ENCODE results near the gene PEMT. TPM values are rescaled to one million over a fixed set of nuclear protein-coding genes. Genes with fewer than 3 reads are reported as not detected.
A peak's percentile ranks its signal among the peaks of the same experiment; 100 is the strongest.
"Not testable (repeated sequence)": the region's sequence is repeated elsewhere in the genome, so short reads cannot be mapped to it uniquely, and the experiment has no call there.

Gene PEMT
- total RNA-seq (10 to 100 TPM; 18.7 to 59.1 TPM), polyA plus RNA-seq (10 to 100 TPM; 32.7 to 36.1 TPM)
- long read RNA-seq, donor 1, transcript PEMT-201 (7 exons, 1,013 nt): major isoform, 12 of 19 reads
- long read RNA-seq, donor 1, partial matches to known transcripts: 5 of 19 reads
- long read RNA-seq, donor 1, other reads (novel, unspliced or antisense): 0 of 19 reads
- long read RNA-seq, donor 2, transcript PEMT-201 (7 exons, 1,013 nt): major isoform, 6 of 8 reads
- long read RNA-seq, donor 2, partial matches to known transcripts: 0 of 8 reads
- long read RNA-seq, donor 2, other reads (novel, unspliced or antisense): 0 of 8 reads
- long read RNA-seq, donor 3, transcript PEMT-201 (7 exons, 1,013 nt): major isoform, 8 of 15 reads
- long read RNA-seq, donor 3, transcript PEMT-213 (2 exons, 383 nt): minor isoform, 7 of 15 reads
- long read RNA-seq, donor 3, partial matches to known transcripts: 0 of 15 reads
- long read RNA-seq, donor 3, other reads (novel, unspliced or antisense): 0 of 15 reads
- long read RNA-seq, donor 4, transcript PEMT-201 (7 exons, 1,013 nt): major isoform, 5 of 8 reads
- long read RNA-seq, donor 4, partial matches to known transcripts: 0 of 8 reads
- long read RNA-seq, donor 4, other reads (novel, unspliced or antisense): 0 of 8 reads
- long read RNA-seq, donor 5, transcript PEMT-201 (7 exons, 1,013 nt): major isoform, 24 of 33 reads
- long read RNA-seq, donor 5, partial matches to known transcripts: 5 of 33 reads
- long read RNA-seq, donor 5, other reads (novel, unspliced or antisense): 0 of 33 reads

GRCh38 chr17:17591355-17592298, at the start of gene PEMT:
PEMT (minus strand) TSS chr17:17591708; CDS start chr17:17591626, 82 bp downstream.
- TF ChIP-seq CTCF (IDR thresholded peaks at IDR 0.05; ENCODE audit: control extremely low read depth, extremely low read depth): no peak
- H3K4me3 ChIP-seq: peak within 1 kb of the TSS; percentile 63
- peak within 1 kb of the TSS; percentile 79 to 91 for H3K9ac ChIP-seq (ENCODE audit: insufficient read depth in 1 of 2, low read length in 2 of 2)
- H3K4me1 ChIP-seq (ENCODE audit: control insufficient read depth in 5 of 5, insufficient read depth in 5 of 5, low read length in 5 of 5): peaks cover 6 to 33% (median 15%) of the 10 kb centered on the region in 5 donors
- 0 to 1% methylated on average over 86 of the region's 86 CpGs for WGBS, 2 donors
- ATAC-seq (ENCODE audit: insufficient read depth, low FRiP score) (peak; percentile 95), DNase-seq (peak; percentile 98 to 99 (median 99))
- H3K9me3 ChIP-seq (ENCODE audit: control insufficient read depth in 4 of 4, insufficient read depth in 3 of 4, low read length in 3 of 4): no peaks in the 10 kb centered on the region
- peak within 1 kb of the TSS; percentile 89 to 94 for H3K27ac ChIP-seq (ENCODE audit: low read depth in 1 of 2, low read length in 1 of 2)
- H3K36me3 ChIP-seq (ENCODE audit: control insufficient read depth in 4 of 4, insufficient read depth in 4 of 4, low read length in 4 of 4): no peaks in the 10 kb centered on the region
- H3K27me3 ChIP-seq (ENCODE audit: control insufficient read depth in 3 of 3, insufficient read depth in 3 of 3, low read length in 2 of 3): no peaks in the 10 kb centered on the region

GRCh38 chr17:17639661-17640270, 48.3 kb upstream of the PEMT start:
- H3K9ac ChIP-seq (ENCODE audit: insufficient read depth in 1 of 2, low read length in 2 of 2); H3K9me3 ChIP-seq (ENCODE audit: control insufficient read depth in 4 of 4, insufficient read depth in 3 of 4, low read length in 3 of 4); ATAC-seq (ENCODE audit: insufficient read depth, low FRiP score); H3K36me3 ChIP-seq (ENCODE audit: control insufficient read depth in 4 of 4, insufficient read depth in 4 of 4, low read length in 4 of 4); H3K4me3 ChIP-seq; H3K27ac ChIP-seq (ENCODE audit: low read depth in 1 of 2, low read length in 1 of 2); H3K27me3 ChIP-seq (ENCODE audit: control insufficient read depth in 3 of 3, insufficient read depth in 3 of 3, low read length in 2 of 3): not testable (repeated sequence)
- DNase-seq: peak; percentile 70 to 83 (median 71)
- peaks cover 0 to 19% (median 4%) of the 10 kb centered on the region in 5 donors for H3K4me1 ChIP-seq (ENCODE audit: control insufficient read depth in 5 of 5, insufficient read depth in 5 of 5, low read length in 5 of 5)
- 49 to 56% methylated on average over 9 of the region's 9 CpGs for WGBS, 2 donors

GRCh38 chr17:17638467-17638866, 47.0 kb upstream of the PEMT start:
- ATAC-seq (ENCODE audit: insufficient read depth, low FRiP score) (no peak), DNase-seq (no peak)
- no peak overlapping the region for H3K27ac ChIP-seq (ENCODE audit: low read depth in 1 of 2, low read length in 1 of 2)
- peaks cover 0 to 2% (median 0%) of the 10 kb centered on the region in 4 donors for H3K9me3 ChIP-seq (ENCODE audit: control insufficient read depth in 4 of 4, insufficient read depth in 3 of 4, low read length in 3 of 4)
- peaks cover 0 to 19% (median 4%) of the 10 kb centered on the region in 5 donors for H3K4me1 ChIP-seq (ENCODE audit: control insufficient read depth in 5 of 5, insufficient read depth in 5 of 5, low read length in 5 of 5)
- H3K36me3 ChIP-seq (ENCODE audit: control insufficient read depth in 4 of 4, insufficient read depth in 4 of 4, low read length in 4 of 4): no peaks in the 10 kb centered on the region
- H3K9ac ChIP-seq (ENCODE audit: insufficient read depth in 1 of 2, low read length in 2 of 2): no peak overlapping the region
- WGBS, 2 donors: 89 to 93% methylated on average over 2 of the region's 2 CpGs
- TF ChIP-seq CTCF (IDR thresholded peaks at IDR 0.05; ENCODE audit: control extremely low read depth, extremely low read depth): no peak
- no peak overlapping the region for H3K4me3 ChIP-seq
- H3K27me3 ChIP-seq (ENCODE audit: control insufficient read depth in 3 of 3, insufficient read depth in 3 of 3, low read length in 2 of 3): no peaks in the 10 kb centered on the region

Measured in lung (tissue), 16 donors.